ENCODE measurements around the gene LAMA2.

GRCh38 chr6:129210684-129211083 is 327.7 kb downstream of the LAMA2 start:
- TF ChIP-seq POLR2A (IDR thresholded peaks at IDR 0.05) (no peak), CTCF (IDR thresholded peaks at IDR 0.05) (no peak)

Measured in uterus (tissue), 2 donors.